Measurements from ENCODE around the gene BABAM1. TPM values are rescaled to one million over a fixed set of nuclear protein-coding genes. Genes with fewer than 3 reads are reported as not detected.

BABAM1 gene
- polyA plus RNA-seq, 3 donors = 96.7 to 113 (median 107) TPM

DNA sequence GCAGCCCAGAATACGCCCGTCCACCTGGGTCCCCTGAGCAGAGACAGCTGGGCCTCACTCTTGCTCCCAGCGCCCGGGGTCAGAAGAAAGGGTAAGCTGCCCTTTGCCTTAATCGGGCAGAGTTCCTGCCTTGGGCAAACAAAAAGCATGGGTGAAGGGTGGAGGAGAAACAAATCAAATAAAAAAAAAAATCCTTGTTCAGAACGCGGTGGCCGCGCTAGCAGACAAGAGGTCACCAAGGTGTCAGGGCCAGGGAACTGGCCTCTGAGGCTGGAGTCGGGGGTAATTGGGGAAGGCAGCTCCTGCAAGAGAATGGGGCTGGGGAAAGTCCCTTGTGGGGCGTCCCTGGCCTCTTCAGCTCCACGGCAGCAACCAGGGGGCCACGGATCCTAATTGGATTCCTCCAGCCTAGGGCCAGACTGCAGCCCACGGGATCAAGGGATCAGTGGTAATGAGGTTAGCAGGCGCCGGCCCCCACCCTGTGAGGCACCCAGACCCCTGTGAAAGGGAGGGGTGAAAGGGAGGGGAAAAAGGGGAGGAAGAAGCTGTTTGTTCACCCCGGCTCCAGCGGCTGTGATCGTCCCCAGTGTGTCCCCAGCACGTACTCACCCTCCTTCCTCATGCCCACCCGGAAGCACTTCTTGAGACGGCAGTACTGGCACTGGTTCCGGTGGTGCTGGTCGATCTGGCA, 27.0 kb upstream of the BABAM1 start:
- DNase-seq = no peak

DNA sequence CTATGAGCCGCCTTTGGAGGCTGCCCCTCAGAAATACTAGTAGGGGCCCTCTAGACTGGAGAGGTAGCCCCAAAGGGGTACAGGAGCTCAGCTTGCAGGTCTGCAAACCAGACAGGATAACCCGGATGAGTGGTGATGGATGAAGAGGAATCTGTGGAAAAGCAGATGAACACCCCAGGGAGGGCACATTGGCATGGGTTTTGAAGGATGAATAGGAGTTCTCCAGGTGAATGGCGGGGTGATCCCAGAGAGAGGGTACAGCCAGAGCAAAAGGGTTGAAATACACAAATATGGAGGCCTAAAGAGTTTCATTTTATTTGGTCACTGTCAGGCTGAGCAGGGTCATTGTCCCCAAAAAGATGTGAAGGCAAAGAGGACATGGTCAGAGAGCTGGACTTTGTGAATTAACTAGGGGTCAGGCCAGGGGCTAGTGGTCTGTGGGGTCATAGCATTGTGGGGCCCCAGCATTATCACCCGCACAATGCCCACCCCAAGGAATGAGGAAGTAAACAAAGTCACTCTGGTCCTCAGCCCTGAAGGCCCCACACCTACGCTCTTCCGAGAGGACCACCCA, 26.3 kb upstream of the BABAM1 start:
- no peak for DNase-seq

GRCh38 chr19:17242431-17243208, 24.6 kb upstream of the BABAM1 start:
- no peak for DNase-seq

- no peak for DNase-seq
These were observed 23.9 kb upstream of the BABAM1 start for GRCh38 chr19:17243211-17243829.

DNA sequence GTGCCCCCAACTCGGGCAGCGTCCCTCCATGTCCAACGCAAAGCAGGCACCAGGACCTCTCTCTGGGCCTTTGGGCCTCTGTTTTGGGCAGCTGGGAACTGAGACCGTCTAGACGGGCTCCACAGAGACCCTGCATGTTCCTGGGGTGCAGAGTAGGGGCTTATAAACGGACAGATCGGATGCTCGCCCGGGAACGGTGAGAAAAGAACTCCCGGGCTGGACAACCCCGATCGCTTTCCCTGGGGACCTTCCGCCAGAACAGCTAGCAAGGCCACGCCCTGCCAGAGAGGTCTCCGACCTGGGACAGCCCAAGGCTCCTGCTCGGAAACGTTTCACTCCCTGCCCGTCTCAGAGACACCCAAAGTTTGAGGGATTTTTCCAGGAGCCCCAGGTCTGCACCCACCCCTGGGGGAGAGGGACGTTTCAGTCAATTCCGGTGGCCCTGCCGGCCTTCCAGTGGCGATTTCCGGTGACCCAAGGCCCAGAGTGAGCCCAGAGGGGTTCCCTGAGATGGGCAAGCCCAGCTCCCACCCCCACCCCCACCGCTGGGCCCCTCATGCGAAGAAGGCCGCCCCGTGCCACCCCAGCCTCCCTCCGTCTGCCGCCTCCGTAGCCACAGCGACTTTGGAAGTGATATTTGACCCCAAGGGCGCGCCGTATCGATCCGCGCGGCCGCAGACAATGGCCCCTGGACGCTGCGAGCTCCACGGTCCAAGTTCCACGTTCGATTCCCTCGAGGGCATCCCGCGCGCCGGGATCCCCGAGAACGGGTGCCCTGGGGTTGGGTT, 23.2 kb upstream of the BABAM1 start:
- no peak for DNase-seq

DNA sequence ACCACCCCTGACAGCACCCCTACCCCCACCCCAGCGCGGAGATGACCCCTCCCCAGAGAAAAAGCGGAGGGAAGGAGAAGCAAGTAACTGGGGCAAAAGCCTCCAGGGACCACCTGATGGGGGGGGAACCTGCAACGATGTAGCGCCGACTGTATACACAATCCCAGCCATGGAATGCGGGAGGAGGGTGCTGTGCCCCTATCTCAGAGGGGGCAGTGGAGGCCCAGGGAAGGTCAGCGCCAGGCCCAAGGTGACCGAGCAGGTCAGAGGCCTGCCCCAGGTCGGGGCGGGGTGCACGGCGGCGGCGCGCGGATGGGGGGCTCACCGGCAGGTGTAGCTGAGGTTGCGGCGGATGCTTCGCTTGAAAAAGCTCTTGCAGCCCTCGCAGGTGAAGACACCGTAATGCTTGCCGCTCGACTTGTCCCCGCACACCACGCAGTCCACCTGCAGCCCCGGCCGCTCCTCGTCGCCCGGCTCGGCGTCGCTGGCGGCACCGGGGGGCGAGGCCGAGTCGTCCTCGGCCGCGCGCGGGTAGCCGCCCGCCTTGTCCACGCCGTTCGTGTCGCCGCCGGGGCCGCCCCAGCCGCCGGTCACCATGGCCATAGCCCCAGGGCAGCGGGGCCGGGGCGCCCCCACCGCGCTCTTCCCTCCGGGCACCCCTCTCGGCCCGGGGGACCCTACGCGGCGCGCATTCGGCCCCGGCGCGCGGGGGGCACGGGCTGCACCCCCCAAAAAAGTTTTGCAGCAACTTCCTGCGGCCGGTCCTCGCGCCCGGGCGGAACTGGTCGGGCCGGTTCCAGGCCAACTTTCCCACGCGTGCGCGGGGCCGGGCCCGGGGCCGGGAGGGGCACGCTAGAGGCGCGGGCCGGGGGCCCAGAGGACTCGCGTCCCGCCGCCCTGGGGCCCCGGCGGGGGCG, 22.4 kb upstream of the BABAM1 start:
- DNase-seq = no peak

DNA sequence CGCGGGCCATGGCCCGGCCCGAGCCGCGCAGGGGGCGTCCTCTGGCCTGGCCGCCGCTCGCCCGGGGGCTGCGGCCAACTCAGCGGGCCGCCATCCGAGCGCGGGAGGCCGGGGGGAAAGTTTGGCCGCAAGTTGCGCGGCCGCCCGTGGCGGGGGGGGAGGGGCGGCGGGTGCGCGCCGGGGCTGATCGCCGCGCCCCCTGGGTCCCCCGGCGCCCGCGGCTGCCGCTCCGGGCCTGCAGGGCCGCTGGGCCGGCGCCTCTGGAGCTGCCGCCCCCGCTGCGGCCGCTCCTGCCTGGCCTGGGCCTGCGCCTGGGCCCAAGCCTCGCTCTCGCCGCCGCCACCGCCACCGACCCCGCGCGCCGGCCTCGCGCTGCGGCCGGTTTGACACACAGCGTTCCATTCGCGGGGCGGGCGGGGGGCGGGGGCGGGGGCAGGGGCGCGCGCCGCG, 21.7 kb upstream of the BABAM1 start, which contains the start of gene NR2F6:
Gene NR2F6 (minus strand): TSS at position 385 of the 450 bp plus-strand sequence. CDS start 699 bp downstream, outside the sequence.
- no peak for DNase-seq

- DNase-seq = no peak
These were observed 20.4 kb upstream of the BABAM1 start for GRCh38 chr19:17246681-17247425.

- no peak for DNase-seq
These were observed 19.0 kb upstream of the BABAM1 start for GRCh38 chr19:17248011-17248776.

DNA sequence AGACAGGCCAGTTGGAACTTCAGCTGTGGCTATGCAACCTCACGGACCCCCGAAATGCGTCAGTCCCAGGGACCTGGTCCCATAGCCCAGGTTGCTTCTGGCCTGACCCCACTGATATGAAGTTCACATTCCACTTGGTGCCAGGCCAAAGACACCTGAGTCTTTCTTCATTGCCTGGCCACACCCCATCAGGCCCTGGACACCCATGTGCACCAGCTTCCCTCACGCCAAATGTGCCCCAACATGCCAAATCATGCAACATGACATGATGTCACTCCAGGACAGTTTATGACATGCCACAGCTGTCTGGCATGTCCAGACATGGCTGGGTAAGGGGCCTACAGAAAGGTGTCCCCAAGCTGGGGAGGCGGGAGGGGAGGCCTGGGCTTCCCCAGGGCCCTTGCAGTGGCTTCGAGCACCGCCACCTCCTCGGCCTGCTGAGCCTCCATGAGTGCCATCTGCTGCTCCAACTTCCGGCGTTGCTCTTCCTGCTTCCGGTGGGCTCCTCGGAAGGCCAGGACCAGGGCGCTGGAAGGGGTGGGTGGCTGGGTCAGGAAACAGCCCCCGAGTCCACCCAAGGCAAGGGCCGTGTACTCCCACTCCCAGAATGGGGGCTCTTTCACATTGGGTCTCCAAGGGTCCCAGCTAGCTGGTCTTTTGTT, 17.2 kb upstream of the BABAM1 start:
- no peak for DNase-seq

DNA sequence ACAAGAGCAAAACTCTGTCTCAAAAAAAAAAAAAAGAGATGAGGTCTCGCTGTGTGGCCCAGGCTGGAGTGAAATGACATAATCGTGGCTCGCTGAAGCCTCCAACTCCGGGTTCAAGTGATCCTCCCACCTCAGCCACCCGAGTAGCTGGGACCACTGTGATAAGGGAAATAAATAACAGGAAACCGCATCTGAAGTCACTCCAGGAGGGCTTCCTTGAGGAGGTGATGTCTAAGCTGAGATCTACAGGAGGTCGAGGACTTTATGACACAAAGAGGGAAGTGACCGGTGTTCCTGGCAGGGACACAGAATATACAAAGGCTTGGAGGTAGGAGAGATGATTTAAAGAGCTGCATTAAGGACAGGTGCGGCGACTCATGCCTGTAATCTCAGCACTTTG, 12.6 kb upstream of the BABAM1 start:
- DNase-seq = no peak

- DNase-seq = no peak
These were observed 12.1 kb upstream of the BABAM1 start for GRCh38 chr19:17255150-17255621.

DNA sequence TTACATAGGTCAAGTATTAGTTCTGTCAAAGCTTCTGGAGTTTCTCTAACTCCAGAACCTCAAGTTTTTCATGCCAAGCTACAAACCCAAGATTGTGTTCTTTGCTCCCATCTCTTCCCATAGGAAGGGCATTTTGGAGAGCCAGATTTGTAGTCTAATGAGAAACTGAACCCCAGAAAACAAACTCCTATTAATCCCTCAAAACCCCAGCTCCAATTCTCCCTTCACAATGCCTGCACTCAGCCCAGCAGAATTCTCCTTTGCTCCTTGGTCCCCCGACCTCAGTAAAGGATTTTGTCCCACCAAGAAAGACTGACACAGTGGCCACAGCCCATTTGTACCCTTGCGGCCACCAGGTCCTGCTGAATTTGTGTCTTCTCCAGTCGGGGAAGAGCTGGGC, 11.1 kb upstream of the BABAM1 start:
- no peak for DNase-seq

DNA sequence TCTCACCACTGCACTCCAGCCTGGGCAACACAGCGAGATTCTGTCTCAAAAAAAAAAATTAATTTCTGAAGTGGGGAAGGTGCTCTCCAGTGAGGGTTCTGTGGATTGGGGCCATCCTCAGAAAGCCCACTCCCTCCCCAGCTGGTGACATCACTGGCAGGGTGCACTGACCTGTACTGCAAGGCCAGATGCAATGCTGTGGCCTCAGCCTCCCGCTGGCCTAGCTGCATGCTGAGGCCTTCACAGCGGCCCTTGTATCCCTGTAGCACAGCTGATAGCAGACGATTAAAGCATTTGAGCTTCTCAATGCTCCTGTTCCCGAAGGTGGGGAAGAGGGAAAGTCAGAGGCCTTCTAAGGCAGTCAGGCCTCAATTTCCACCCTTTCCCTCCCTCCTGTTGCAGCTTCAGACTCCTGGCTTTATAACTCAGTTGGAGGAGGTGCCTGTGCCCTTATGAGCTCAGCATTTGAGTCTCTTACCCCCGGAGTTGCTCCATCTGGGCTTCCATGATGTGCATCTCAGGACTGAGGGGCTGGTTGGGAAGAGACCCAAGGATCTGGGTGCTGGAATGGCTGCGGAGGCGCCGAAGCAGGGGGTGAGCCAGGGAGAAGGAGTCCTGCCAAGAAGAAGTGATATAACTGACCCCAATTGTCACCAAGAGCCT, 8.0 kb upstream of the BABAM1 start:
- DNase-seq = no peak

- DNase-seq = no peak
These were observed 7.3 kb upstream of the BABAM1 start for GRCh38 chr19:17259934-17260333.

DNA sequence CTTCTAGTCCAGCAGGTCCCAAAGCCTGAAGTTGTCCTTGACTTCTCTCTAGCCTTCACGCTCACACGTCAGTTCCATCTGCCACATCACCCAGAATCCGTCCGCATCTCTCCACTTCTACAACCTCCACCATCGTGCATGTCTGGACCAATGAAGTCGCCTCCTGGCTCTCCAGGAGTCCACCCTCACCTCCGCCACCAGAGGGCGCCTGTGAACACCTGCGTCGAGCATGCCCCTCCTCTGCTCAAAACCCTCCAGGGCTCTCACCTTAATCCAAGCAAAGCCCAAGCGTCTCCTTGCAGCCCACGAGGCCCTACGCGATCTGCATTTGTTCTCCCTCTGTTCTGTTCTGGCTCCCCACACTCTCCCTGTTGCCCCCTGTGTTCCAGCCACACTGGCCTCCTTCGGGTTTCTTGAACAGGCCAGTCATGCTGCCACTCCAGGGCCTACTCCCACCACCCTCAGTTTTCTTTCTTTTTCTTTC, 6.4 kb upstream of the BABAM1 start:
- no peak for DNase-seq

GRCh38 chr19:17262557-17262956, 4.7 kb upstream of the BABAM1 start:
- DNase-seq = no peak

Measured in renal pelvis (tissue), 4 donors.